IPS-15b (cell line): ENCODE results near the gene STAMBP.
"Not testable (repeated sequence)": the region's sequence is repeated elsewhere in the genome, so short reads cannot be mapped to it uniquely, and the experiment has no call there.

Experiments
- H3K27me3 ChIP-seq: one replicate; pipeline ENCODE4 v1.6.1; 2013; ENCODE audit warnings: low read length; ENCODE audit not compliant: control insufficient read depth, insufficient read depth
- H3K36me3 ChIP-seq: one replicate; pipeline ENCODE4 v1.6.1; 2013; ENCODE audit warnings: low read length; ENCODE audit not compliant: control insufficient read depth, insufficient read depth
- H3K4me1 ChIP-seq: one replicate; pipeline ENCODE4 v1.6.1; 2013; ENCODE audit warnings: mild to moderate bottlenecking, low read length; ENCODE audit not compliant: control insufficient read depth, insufficient read depth
- H3K4me3 ChIP-seq: one replicate; pipeline ENCODE4 v1.5.1; 2013; ENCODE audit warnings: low read depth, low read length
- H3K9ac ChIP-seq: one replicate; pipeline ENCODE4 v1.6.1; 2013; ENCODE audit warnings: low read depth, mild to moderate bottlenecking, low read length
- H3K9me3 ChIP-seq: one replicate; pipeline ENCODE4 v1.6.1; 2013; ENCODE audit warnings: mild to moderate bottlenecking, low read length; ENCODE audit not compliant: control insufficient read depth, insufficient read depth

Gene STAMBP

GRCh38 chr2:73828818-73829570, at the start of gene STAMBP:
Gene STAMBP (plus strand): TSS chr2:73828961. CDS start chr2:73830857, 1,896 bp downstream.
- Histone ChIP-seq H3K9me3 (no peaks in the 10 kb centered on the region), H3K36me3 (peaks cover 10% of the 10 kb centered on the region), H3K4me3 (peak within 1 kb of the TSS; percentile 95), H3K9ac (peak within 1 kb of the TSS; percentile 90), H3K4me1 (peaks cover 8% of the 10 kb centered on the region), H3K27me3 (no peaks in the 10 kb centered on the region)

GRCh38 chr2:73779467-73780236, 49.1 kb upstream of the STAMBP start, which contains the start of gene DUSP11:
Gene DUSP11 (minus strand): TSS chr2:73780103. CDS start chr2:73779974, 129 bp downstream.
- H3K9ac ChIP-seq, result peak within 1 kb of the TSS; percentile 82
- H3K27me3 ChIP-seq, result no peaks in the 10 kb centered on the region
- H3K4me3 ChIP-seq, result peak within 1 kb of the TSS; percentile 95
- H3K4me1 ChIP-seq, result no peaks in the 10 kb centered on the region
- no peaks in the 10 kb centered on the region for H3K9me3 ChIP-seq
- H3K36me3 ChIP-seq, result no peaks in the 10 kb centered on the region

- H3K4me3 ChIP-seq, result no peak overlapping the region
These were observed 48.6 kb upstream of the STAMBP start for GRCh38 chr2:73780237-73780582.

GRCh38 chr2:73783402-73783801, 45.4 kb upstream of the STAMBP start:
- not testable (repeated sequence) for H3K4me3 ChIP-seq, H3K9ac ChIP-seq, H3K27me3 ChIP-seq, H3K9me3 ChIP-seq, H3K4me1 ChIP-seq, H3K36me3 ChIP-seq

More at GRCh38 chr2:73780237-73780582, 48.6 kb upstream of the STAMBP start:
- H3K27me3 ChIP-seq, result no peaks in the 10 kb centered on the region
- no peaks in the 10 kb centered on the region for H3K9me3 ChIP-seq
- H3K4me1 ChIP-seq, result no peaks in the 10 kb centered on the region
- H3K36me3 ChIP-seq, result no peaks in the 10 kb centered on the region
- H3K9ac ChIP-seq, result no peak overlapping the region

- not testable (repeated sequence) for H3K27me3 ChIP-seq, H3K4me1 ChIP-seq, H3K4me3 ChIP-seq, H3K9ac ChIP-seq, H3K9me3 ChIP-seq, H3K36me3 ChIP-seq
These were observed 44.9 kb upstream of the STAMBP start, which contains the start of gene C2orf78 for GRCh38 chr2:73783883-73784282. Gene C2orf78 (plus strand): TSS chr2:73784183. CDS start chr2:73784310, 127 bp downstream.

- Histone ChIP-seq H3K36me3 (no peaks in the 10 kb centered on the region), H3K9me3 (no peaks in the 10 kb centered on the region), H3K27me3 (peaks cover 10% of the 10 kb centered on the region), H3K9ac (no peak overlapping the region), H3K4me1 (no peaks in the 10 kb centered on the region), H3K4me3 (no peak overlapping the region)
These were observed 16.9 kb upstream of the STAMBP start for GRCh38 chr2:73811878-73812277.

- H3K27me3 ChIP-seq, result peaks cover 10% of the 10 kb centered on the region
These were observed 16.1 kb upstream of the STAMBP start for GRCh38 chr2:73812635-73813034.

GRCh38 chr2:73818296-73818695, 10.5 kb upstream of the STAMBP start:
- peaks cover 11% of the 10 kb centered on the region for H3K27me3 ChIP-seq
- H3K9me3 ChIP-seq, result no peaks in the 10 kb centered on the region
- no peaks in the 10 kb centered on the region for H3K4me1 ChIP-seq
- H3K9ac ChIP-seq, result no peak overlapping the region
- H3K36me3 ChIP-seq, result no peaks in the 10 kb centered on the region
- no peak overlapping the region for H3K4me3 ChIP-seq

More at GRCh38 chr2:73812635-73813034, 16.1 kb upstream of the STAMBP start:
- Histone ChIP-seq H3K9ac (no peak overlapping the region), H3K36me3 (no peaks in the 10 kb centered on the region), H3K4me3 (no peak overlapping the region), H3K4me1 (no peaks in the 10 kb centered on the region), H3K9me3 (no peaks in the 10 kb centered on the region)

GRCh38 chr2:73821227-73821626, 7.5 kb upstream of the STAMBP start:
- Histone ChIP-seq H3K36me3 (no peaks in the 10 kb centered on the region), H3K9ac (no peak overlapping the region), H3K4me1 (no peaks in the 10 kb centered on the region)

GRCh38 chr2:73821669-73822068, 7.1 kb upstream of the STAMBP start:
- no peak overlapping the region for H3K4me3 ChIP-seq
- H3K9ac ChIP-seq, result no peak overlapping the region
- no peaks in the 10 kb centered on the region for H3K9me3 ChIP-seq
- no peaks in the 10 kb centered on the region for H3K36me3 ChIP-seq
- peaks cover 2% of the 10 kb centered on the region for H3K27me3 ChIP-seq
- H3K4me1 ChIP-seq, result no peaks in the 10 kb centered on the region

More at GRCh38 chr2:73821227-73821626, 7.5 kb upstream of the STAMBP start:
- Histone ChIP-seq H3K9me3 (no peaks in the 10 kb centered on the region), H3K27me3 (peaks cover 2% of the 10 kb centered on the region), H3K4me3 (no peak overlapping the region)

- Histone ChIP-seq H3K4me3 (no peak overlapping the region), H3K36me3 (no peaks in the 10 kb centered on the region), H3K27me3 (peaks cover 2% of the 10 kb centered on the region), H3K9me3 (no peaks in the 10 kb centered on the region), H3K4me1 (no peaks in the 10 kb centered on the region), H3K9ac (no peak overlapping the region)
These were observed 6.5 kb upstream of the STAMBP start for GRCh38 chr2:73822276-73822675.

- peaks cover 1% of the 10 kb centered on the region for H3K4me1 ChIP-seq
- H3K27me3 ChIP-seq, result peaks cover 2% of the 10 kb centered on the region
- no peaks in the 10 kb centered on the region for H3K36me3 ChIP-seq
- H3K9ac ChIP-seq, result peak overlapping the region; percentile 9
- no peak overlapping the region for H3K4me3 ChIP-seq
- no peaks in the 10 kb centered on the region for H3K9me3 ChIP-seq
These were observed 5.8 kb upstream of the STAMBP start for GRCh38 chr2:73822991-73823390.
